GM19463 (cell line): ENCODE measurements around the gene RBM19.

Experiments
- ATAC-seq: cut with Tn5 transposase; IDR thresholded peaks from one replicate; pipeline ENCODE4 v1.9.1; 2021; ENCODE audit warnings: mild to moderate bottlenecking, moderate library complexity; ENCODE audit not compliant: unreplicated experiment

RBM19 gene

GRCh38 chr12:113932381-113933196, 33.5 kb downstream of the RBM19 start:
- ATAC-seq: no peak

- ATAC-seq: no peak
Measured at GRCh38 chr12:113931517-113931916, 34.6 kb downstream of the RBM19 start.

- no peak for ATAC-seq
Measured at GRCh38 chr12:113930249-113930648, 35.9 kb downstream of the RBM19 start.

- ATAC-seq: no peak
Measured at GRCh38 chr12:113929312-113929989, 36.7 kb downstream of the RBM19 start.

- ATAC-seq: no peak
Measured at GRCh38 chr12:113926788-113927187, 39.3 kb downstream of the RBM19 start.

- ATAC-seq: no peak
Measured at GRCh38 chr12:113924341-113924740, 41.8 kb downstream of the RBM19 start.

GRCh38 chr12:113923251-113923650, 42.9 kb downstream of the RBM19 start:
- ATAC-seq: no peak

- ATAC-seq: no peak
Measured at GRCh38 chr12:113921430-113921829, 44.7 kb downstream of the RBM19 start.

- ATAC-seq: no peak
Measured at GRCh38 chr12:113919791-113920190, 46.3 kb downstream of the RBM19 start.

- ATAC-seq: no peak
Measured at GRCh38 chr12:113918306-113918705, 47.8 kb downstream of the RBM19 start.

GRCh38 chr12:113917393-113917792, 48.7 kb downstream of the RBM19 start:
- no peak for ATAC-seq

GRCh38 chr12:113914806-113915205, 51.3 kb downstream of the RBM19 start:
- no peak for ATAC-seq

- no peak for ATAC-seq
Measured at GRCh38 chr12:113914176-113914575, 51.9 kb downstream of the RBM19 start.

GRCh38 chr12:113912760-113913329, 53.3 kb downstream of the RBM19 start:
- ATAC-seq: no peak

GRCh38 chr12:113911971-113912759, 54.0 kb downstream of the RBM19 start:
- no peak for ATAC-seq

GRCh38 chr12:113910751-113911272, 55.3 kb downstream of the RBM19 start:
- no peak for ATAC-seq

- ATAC-seq: no peak
Measured at GRCh38 chr12:113909776-113910420, 56.2 kb downstream of the RBM19 start.

- ATAC-seq: no peak
Measured at GRCh38 chr12:113908584-113909100, 57.5 kb downstream of the RBM19 start.

- no peak for ATAC-seq
Measured at GRCh38 chr12:113907446-113908180, 58.5 kb downstream of the RBM19 start.
